ENCODE data around the gene CPT1B. TPM values are rescaled to one million over a fixed set of nuclear protein-coding genes. Genes with fewer than 3 reads are reported as not detected.

The CPT1B gene
- total RNA-seq, 5 donors from 2014 or later (not counting 1 experiment from before 2014, with no cell fraction given) = 61.9 to 113 (median 94.5) TPM

DNA sequence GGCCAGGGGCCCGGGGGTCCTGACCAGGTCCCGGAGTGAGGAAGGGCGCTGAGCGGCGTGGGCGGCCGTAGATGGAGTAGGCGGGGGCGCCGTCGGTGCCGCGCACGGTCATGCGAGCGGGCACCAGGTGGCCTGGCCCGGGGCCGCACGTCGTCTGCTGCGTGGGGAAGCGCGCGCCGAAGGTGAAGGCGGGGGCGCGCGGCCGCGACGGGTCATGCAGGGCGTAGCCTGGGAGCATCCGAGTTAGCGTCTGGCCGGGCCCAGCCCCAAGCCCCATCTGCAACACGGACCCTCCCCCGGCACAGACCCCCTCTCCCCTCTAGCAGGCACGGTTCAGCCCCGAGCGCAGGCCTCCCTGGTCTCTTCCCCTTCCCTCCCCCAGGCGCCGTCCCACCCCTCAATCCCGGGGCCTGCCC lies 46.7 kb downstream of the CPT1B start:
- H3K9me3 ChIP-seq = no peaks in the 10 kb centered on the region
- no peaks in the 10 kb centered on the region for H3K9me3 Mint-ChIP-seq
- under 1% methylated on average over 43 of the region's 44 CpGs for WGBS (ENCODE audit: insufficient coverage)
- no peaks in the 10 kb centered on the region for H3K27me3 Mint-ChIP-seq
- H3K36me3 Mint-ChIP-seq = no peaks in the 10 kb centered on the region
- H3K4me1 Mint-ChIP-seq = peaks cover 38 to 51% (median 50%) of the 10 kb centered on the region in 3 donors
- DNase-seq (peak in 27 of 35 experiments; percentile 35 to 76 (median 54)), ATAC-seq (replicated peaks in 1 of 4) (peak; percentile 42 to 47 (median 44))
- ChIA-PET POLR2A (no interaction called here), CTCF (no interaction called here)
- H3K36me3 ChIP-seq (ENCODE audit: control insufficient read depth in 2 of 2, extremely low read depth in 1 of 2, insufficient read depth in 1 of 2, low read length in 1 of 2) = no peaks in the 10 kb centered on the region
- peak overlapping the region; percentile 97 for H3K27ac ChIP-seq (ENCODE audit: low read length)
- H3K4me3 ChIP-seq (ENCODE audit: control insufficient read depth in 1 of 2, extremely low read depth in 1 of 2, low read length in 1 of 2) = peak overlapping the region; percentile 39 to 91
- peak overlapping the region; percentile 84 to 89 (median 86) for H3K4me3 Mint-ChIP-seq
- peaks cover 12 to 56% of the 10 kb centered on the region in 2 experiments for H3K4me1 ChIP-seq (ENCODE audit: control insufficient read depth in 1 of 2, extremely low read depth in 1 of 2, insufficient read depth in 2 of 2, low read length in 2 of 2)
- H3K27ac Mint-ChIP-seq = peak overlapping the region; percentile 95
- H3K27me3 ChIP-seq (replicated peaks in 1 of 2; ENCODE audit: control insufficient read depth in 2 of 2, extremely low read depth in 1 of 2, insufficient read depth in 2 of 2, low read length in 1 of 2) = peaks cover 0 to 4% of the 10 kb centered on the region in 2 experiments

DNA sequence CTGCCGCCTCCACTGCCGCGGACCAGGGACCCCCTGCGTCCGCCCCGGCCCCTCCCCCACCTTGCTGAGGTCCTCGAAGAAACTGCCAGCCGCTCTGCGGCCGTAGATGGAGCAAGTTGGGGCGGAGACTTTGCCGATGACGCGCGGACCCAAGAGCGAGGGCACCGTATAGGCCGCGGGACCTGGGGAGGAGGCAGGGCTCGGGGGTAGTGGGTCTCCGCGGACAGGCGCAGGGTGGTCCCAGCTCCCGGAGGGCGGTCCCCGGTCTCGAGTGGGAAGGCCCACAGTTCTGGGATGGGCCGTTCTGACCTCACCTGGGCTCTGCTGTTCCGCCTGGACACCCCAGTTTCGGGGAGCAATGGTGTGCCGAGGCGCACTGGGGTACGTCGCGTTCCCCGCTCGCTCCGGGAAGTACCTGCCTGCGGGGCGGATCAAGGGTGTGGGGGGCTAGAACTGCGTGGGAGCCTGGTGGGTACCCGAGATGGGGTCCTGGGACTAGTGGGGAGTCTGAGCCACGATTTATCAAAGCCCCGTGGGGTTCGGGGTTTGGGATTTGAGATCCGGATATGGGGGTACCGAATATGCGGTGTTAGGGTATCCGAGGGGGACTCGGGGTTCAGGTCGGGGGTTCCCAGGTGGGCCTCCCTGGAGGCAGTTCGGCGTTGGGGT lies 47.2 kb downstream of the CPT1B start:
- Mint-ChIP-seq H3K27ac (peak overlapping the region; percentile 95), H3K4me3 (peak overlapping the region; percentile 84 to 89 (median 86)), H3K36me3 (no peaks in the 10 kb centered on the region), H3K27me3 (no peaks in the 10 kb centered on the region), H3K4me1 (peaks cover 38 to 50% (median 48%) of the 10 kb centered on the region in 3 donors), H3K9me3 (no peaks in the 10 kb centered on the region)
- Histone ChIP-seq H3K27ac (ENCODE audit: low read length) (peak overlapping the region; percentile 97), H3K4me3 (ENCODE audit: control insufficient read depth in 1 of 2, extremely low read depth in 1 of 2, low read length in 1 of 2) (peak overlapping the region; percentile 39 to 91), H3K4me1 (ENCODE audit: control insufficient read depth in 1 of 2, extremely low read depth in 1 of 2, insufficient read depth in 2 of 2, low read length in 2 of 2) (peaks cover 12 to 57% of the 10 kb centered on the region in 2 experiments), H3K36me3 (ENCODE audit: control insufficient read depth in 2 of 2, extremely low read depth in 1 of 2, insufficient read depth in 1 of 2, low read length in 1 of 2) (no peaks in the 10 kb centered on the region), H3K9me3 (no peaks in the 10 kb centered on the region), H3K27me3 (replicated peaks in 1 of 2; ENCODE audit: control insufficient read depth in 2 of 2, extremely low read depth in 1 of 2, insufficient read depth in 2 of 2, low read length in 1 of 2) (peaks cover 0 to 4% of the 10 kb centered on the region in 2 experiments)
- ATAC-seq (replicated peaks in 1 of 4) = peak; percentile 35 to 45 (median 39)
- under 1% methylated on average over 44 of the region's 53 CpGs for WGBS (ENCODE audit: insufficient coverage)
- ChIA-PET CTCF (no interaction called here), POLR2A (no interaction called here)
- peak in 34 of 35 experiments; percentile 49 to 84 (median 70) for DNase-seq

DNA sequence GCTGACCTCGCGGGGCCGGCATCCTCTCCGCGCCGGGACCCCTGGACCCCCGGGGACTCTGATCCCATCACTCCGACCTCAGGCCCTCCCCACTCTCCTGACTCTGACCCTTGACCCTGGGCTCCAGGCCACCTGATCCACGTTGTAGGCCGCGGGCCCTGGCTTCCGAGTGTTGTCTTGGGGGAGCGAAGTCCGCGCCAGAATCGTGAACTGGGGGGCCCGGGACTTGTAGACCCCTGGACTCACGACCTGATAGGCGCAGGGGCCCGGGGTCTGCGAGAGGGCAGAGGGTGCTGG lies 47.7 kb downstream of the CPT1B start:
- H3K36me3 ChIP-seq (ENCODE audit: control insufficient read depth in 2 of 2, extremely low read depth in 1 of 2, insufficient read depth in 1 of 2, low read length in 1 of 2) = no peaks in the 10 kb centered on the region
- peak overlapping the region; percentile 8 to 91 for H3K4me3 ChIP-seq (ENCODE audit: control insufficient read depth in 1 of 2, extremely low read depth in 1 of 2, low read length in 1 of 2)
- no peaks in the 10 kb centered on the region for H3K36me3 Mint-ChIP-seq
- H3K4me1 ChIP-seq (ENCODE audit: control insufficient read depth in 1 of 2, extremely low read depth in 1 of 2, insufficient read depth in 2 of 2, low read length in 2 of 2) = peaks cover 12 to 57% of the 10 kb centered on the region in 2 experiments
- H3K9me3 ChIP-seq = no peaks in the 10 kb centered on the region
- H3K4me3 Mint-ChIP-seq = peak overlapping the region; percentile 84 to 89 (median 86)
- under 1% methylated on average over 19 of the region's 21 CpGs for WGBS (ENCODE audit: insufficient coverage)
- H3K27ac ChIP-seq (ENCODE audit: low read length) = peak overlapping the region; percentile 97
- no peaks in the 10 kb centered on the region for H3K9me3 Mint-ChIP-seq
- peaks cover 0 to 4% of the 10 kb centered on the region in 2 experiments for H3K27me3 ChIP-seq (replicated peaks in 1 of 2; ENCODE audit: control insufficient read depth in 2 of 2, extremely low read depth in 1 of 2, insufficient read depth in 2 of 2, low read length in 1 of 2)
- POLR2A ChIA-PET = no interaction called here
- CTCF ChIA-PET = no interaction called here
- no peaks in the 10 kb centered on the region for H3K27me3 Mint-ChIP-seq
- peak overlapping the region; percentile 76 to 88 for H3K27ac Mint-ChIP-seq
- H3K4me1 Mint-ChIP-seq = peaks cover 38 to 50% (median 48%) of the 10 kb centered on the region in 3 donors
- peak in 1 of 35 experiments; percentile 19 for DNase-seq
- ATAC-seq (replicated peaks in 1 of 4) = no peak

DNA sequence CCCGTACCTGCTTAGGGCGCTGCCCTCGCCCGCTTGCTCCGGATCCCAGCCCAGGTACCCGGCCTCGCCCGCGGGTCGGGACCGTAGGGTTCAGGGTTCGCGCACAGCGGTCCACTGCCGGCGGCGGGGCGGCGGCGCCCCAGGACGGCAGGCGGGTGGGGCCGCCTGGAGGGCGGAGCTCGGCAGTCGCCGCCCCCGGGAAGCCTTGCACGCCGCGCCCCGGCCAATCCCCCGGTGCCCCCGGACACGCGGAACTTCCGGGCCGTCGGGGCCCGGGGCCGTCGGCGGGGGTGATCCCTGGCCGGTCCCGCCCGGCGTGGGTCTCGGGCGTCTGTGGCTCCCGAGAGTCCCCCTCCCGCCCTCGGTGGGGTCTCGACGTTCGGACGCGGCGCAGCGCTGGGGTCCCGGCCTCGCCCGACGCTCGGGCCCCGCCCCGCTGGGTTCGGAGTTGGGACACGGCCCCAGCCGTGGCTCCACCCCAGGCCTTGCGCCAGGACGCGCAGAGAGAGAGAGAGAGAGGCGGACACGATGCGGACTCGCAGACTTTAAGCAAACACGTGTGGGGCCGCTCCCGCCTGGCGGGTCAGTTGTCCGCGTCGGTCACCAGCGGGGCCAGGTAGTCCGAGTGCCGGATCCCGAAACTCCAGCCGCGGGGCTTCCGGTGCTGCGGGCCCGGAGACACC lies 48.2 kb downstream of the CPT1B start, which contains the start of gene TYMP:
TSS of gene TYMP (minus strand) at position 116 of the 683 bp plus-strand sequence. CDS start 303 bp downstream, outside the sequence.
- Histone ChIP-seq H3K4me1 (ENCODE audit: control insufficient read depth in 1 of 2, extremely low read depth in 1 of 2, insufficient read depth in 2 of 2, low read length in 2 of 2) (peaks cover 12 to 59% of the 10 kb centered on the region in 2 experiments), H3K27ac (ENCODE audit: low read length) (peak within 1 kb of the TSS; percentile 97), H3K36me3 (ENCODE audit: control insufficient read depth in 2 of 2, extremely low read depth in 1 of 2, insufficient read depth in 1 of 2, low read length in 1 of 2) (no peaks in the 10 kb centered on the region), H3K27me3 (replicated peaks in 1 of 2; ENCODE audit: control insufficient read depth in 2 of 2, extremely low read depth in 1 of 2, insufficient read depth in 2 of 2, low read length in 1 of 2) (peaks cover 0 to 4% of the 10 kb centered on the region in 2 experiments), H3K4me3 (ENCODE audit: control insufficient read depth in 1 of 2, extremely low read depth in 1 of 2, low read length in 1 of 2) (peak within 1 kb of the TSS; percentile 47 to 91), H3K9me3 (no peaks in the 10 kb centered on the region)
- H3K4me1 Mint-ChIP-seq = peaks cover 38 to 50% (median 48%) of the 10 kb centered on the region in 3 donors
- DNase-seq (peak in 15 of 35 experiments; percentile 30 to 74 (median 48)), ATAC-seq (replicated peaks in 1 of 4) (peak in 3 of 4 experiments; percentile 6 to 8 (median 6))
- no peaks in the 10 kb centered on the region for H3K27me3 Mint-ChIP-seq
- H3K27ac Mint-ChIP-seq = peak within 1 kb of the TSS; percentile 95
- under 1% methylated on average over 90 of the region's 92 CpGs for WGBS (ENCODE audit: insufficient coverage)
- peak within 1 kb of the TSS; percentile 84 to 89 (median 87) for H3K4me3 Mint-ChIP-seq
- no peaks in the 10 kb centered on the region for H3K9me3 Mint-ChIP-seq
- CTCF ChIA-PET = no interaction called here
- POLR2A ChIA-PET = interaction anchor here in 1 of 2 donors (0.6 kb wide), 1 partner anchor 9 kb away, joined by 4 read pairs; no protein-coding TSS in a partner anchor
- no peaks in the 10 kb centered on the region for H3K36me3 Mint-ChIP-seq

DNA sequence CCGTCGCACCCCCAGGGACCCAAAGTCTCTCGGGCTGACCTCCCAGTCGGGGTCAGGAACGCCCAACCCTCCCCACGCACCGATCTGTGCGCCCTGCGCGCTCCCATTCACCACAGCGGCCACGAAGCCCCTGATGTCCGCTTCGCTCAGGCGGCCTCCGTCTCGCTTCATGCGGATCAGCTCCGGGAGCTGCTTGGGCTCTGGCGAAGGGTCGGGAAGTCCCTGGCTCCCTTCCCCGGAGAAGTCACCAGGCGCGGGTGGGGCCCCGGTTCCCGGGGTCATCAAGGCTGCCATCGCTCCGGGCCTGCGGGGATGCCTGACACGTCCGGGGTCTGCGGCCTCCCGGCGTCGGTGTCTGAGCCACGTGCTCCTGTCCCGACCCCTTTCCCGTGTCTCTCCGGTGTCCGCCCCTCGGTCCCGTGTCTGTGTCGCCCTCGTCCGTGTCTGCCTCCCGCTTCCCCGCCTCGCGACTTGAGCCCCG lies 48.8 kb downstream of the CPT1B start:
- peaks cover 15 to 64% of the 10 kb centered on the region in 2 experiments for H3K4me1 ChIP-seq (ENCODE audit: control insufficient read depth in 1 of 2, extremely low read depth in 1 of 2, insufficient read depth in 2 of 2, low read length in 2 of 2)
- ATAC-seq (replicated peaks in 1 of 4) (no peak), DNase-seq (no peak)
- peaks cover 0 to 4% of the 10 kb centered on the region in 2 experiments for H3K27me3 ChIP-seq (replicated peaks in 1 of 2; ENCODE audit: control insufficient read depth in 2 of 2, extremely low read depth in 1 of 2, insufficient read depth in 2 of 2, low read length in 1 of 2)
- CTCF ChIA-PET = no interaction called here
- H3K36me3 ChIP-seq (ENCODE audit: control insufficient read depth in 2 of 2, extremely low read depth in 1 of 2, insufficient read depth in 1 of 2, low read length in 1 of 2) = no peaks in the 10 kb centered on the region
- Mint-ChIP-seq H3K27me3 (no peaks in the 10 kb centered on the region), H3K4me1 (peaks cover 40 to 53% (median 50%) of the 10 kb centered on the region in 3 donors), H3K9me3 (no peaks in the 10 kb centered on the region), H3K4me3 (peak overlapping the region; percentile 41 to 87 (median 68)), H3K36me3 (peaks cover 2% of the 10 kb centered on the region), H3K27ac (peak overlapping the region; percentile 66)
- H3K4me3 ChIP-seq (ENCODE audit: control insufficient read depth in 1 of 2, extremely low read depth in 1 of 2, low read length in 1 of 2) = peak overlapping the region; percentile 47
- 26% methylated on average over 50 of the region's 50 CpGs for WGBS (ENCODE audit: insufficient coverage)
- no peaks in the 10 kb centered on the region for H3K9me3 ChIP-seq
- POLR2A ChIA-PET = no interaction called here
- H3K27ac ChIP-seq (ENCODE audit: low read length) = peak overlapping the region; percentile 78

DNA sequence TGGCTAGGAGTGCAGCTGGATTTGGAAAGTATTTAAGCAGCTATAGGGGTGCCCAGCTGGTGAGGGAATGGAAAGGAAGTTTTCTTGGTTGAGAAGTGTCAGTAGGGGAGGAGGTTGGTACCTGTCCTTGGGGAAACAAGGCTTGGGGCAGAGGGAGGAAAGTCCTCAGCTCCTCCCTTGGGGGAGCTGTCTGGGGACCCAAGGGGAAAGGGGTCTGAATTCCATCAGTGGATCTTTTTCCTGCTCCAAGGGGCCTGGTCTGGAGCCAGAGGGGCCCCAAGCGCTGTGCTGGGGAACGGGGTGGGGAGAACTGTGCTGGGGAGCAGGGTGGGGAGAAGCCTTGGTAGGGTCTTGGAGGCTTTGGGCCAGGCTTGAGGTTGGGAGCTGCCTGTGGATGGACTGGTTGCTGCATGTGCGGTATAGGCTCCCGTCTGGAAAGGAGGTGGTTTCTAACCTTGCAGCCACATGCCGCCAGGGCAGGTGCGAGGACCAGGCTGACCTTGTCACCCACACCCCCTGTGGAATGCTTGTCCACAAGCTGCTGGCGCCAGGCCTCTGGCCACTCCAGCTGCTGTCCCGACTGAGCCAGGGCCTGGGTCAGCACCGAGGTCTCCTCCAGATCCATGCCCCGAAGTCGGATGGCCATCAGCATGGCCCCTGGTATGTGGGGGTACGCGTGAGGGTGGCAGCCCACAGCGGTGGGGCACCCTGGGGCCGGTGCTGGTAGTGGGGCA lies 49.4 kb downstream of the CPT1B start:
- ChIA-PET POLR2A (no interaction called here), CTCF (interaction anchor here in 1 of 2 donors (0.5 kb wide), 1 partner anchor 11 kb away, joined by 6 read pairs; no protein-coding TSS in a partner anchor)
- no peak for ATAC-seq (replicated peaks in 1 of 4)
- peak in 1 of 35 experiments; percentile 33 for DNase-seq
- Histone ChIP-seq H3K27ac (ENCODE audit: low read length) (peak overlapping the region; percentile 78), H3K27me3 (replicated peaks in 1 of 2; ENCODE audit: control insufficient read depth in 2 of 2, extremely low read depth in 1 of 2, insufficient read depth in 2 of 2, low read length in 1 of 2) (peaks cover 0 to 4% of the 10 kb centered on the region in 2 experiments), H3K4me1 (ENCODE audit: control insufficient read depth in 1 of 2, extremely low read depth in 1 of 2, insufficient read depth in 2 of 2, low read length in 2 of 2) (peaks cover 15 to 70% of the 10 kb centered on the region in 2 experiments), H3K36me3 (ENCODE audit: control insufficient read depth in 2 of 2, extremely low read depth in 1 of 2, insufficient read depth in 1 of 2, low read length in 1 of 2) (peaks cover 0 to 3% of the 10 kb centered on the region in 2 donors), H3K9me3 (no peaks in the 10 kb centered on the region), H3K4me3 (ENCODE audit: control insufficient read depth in 1 of 2, extremely low read depth in 1 of 2, low read length in 1 of 2) (peak overlapping the region in 1 of 2 donors; percentile 47)
- peak overlapping the region; percentile 65 to 87 (median 76) for H3K4me3 Mint-ChIP-seq
- no peaks in the 10 kb centered on the region for H3K9me3 Mint-ChIP-seq
- peaks cover 38 to 49% (median 45%) of the 10 kb centered on the region in 3 donors for H3K4me1 Mint-ChIP-seq
- peak overlapping the region; percentile 88 to 89 for H3K27ac Mint-ChIP-seq
- 81% methylated on average over 14 of the region's 15 CpGs for WGBS (ENCODE audit: insufficient coverage)
- peaks cover 3% of the 10 kb centered on the region for H3K36me3 Mint-ChIP-seq
- H3K27me3 Mint-ChIP-seq = no peaks in the 10 kb centered on the region

All from T-cell (primary cell).